Stimulated activated CD8-positive, alpha-beta memory T cell treated with anti-CD3 and anti-CD28 coated beads, Interleukin-7, amount 100 ng/mL, for 4 hours (primary cell): ENCODE data around the gene GBP1.
"Not testable (repeated sequence)": the region's sequence is repeated elsewhere in the genome, so short reads cannot be mapped to it uniquely, and the experiment has no call there.

Source experiments
- DNase-seq, 2 donors: peaks; one replicate each; pipeline ENCODE4 v3.0.0-alpha.2; 2020; ENCODE audit warnings: low read depth in 2 of 2

Gene GBP1

GRCh38 chr1:89065079-89065868 is at the start of gene GBP1:
Gene GBP1 (minus strand): TSS chr1:89065208. CDS start chr1:89063234, 1,974 bp downstream.
- DNase-seq, result no peak

- DNase-seq, result no peak
Observed at GRCh38 chr1:89114662-89115061, 49.7 kb upstream of the GBP1 start.

GRCh38 chr1:89112871-89113613 is 48.0 kb upstream of the GBP1 start:
- DNase-seq, result no peak

- DNase-seq, result no peak
Observed at GRCh38 chr1:89104687-89105086, 39.7 kb upstream of the GBP1 start.

GRCh38 chr1:89104147-89104546 is 39.1 kb upstream of the GBP1 start:
- DNase-seq, result no peak

- DNase-seq, result no peak
Observed at GRCh38 chr1:89102021-89102420, 37.0 kb upstream of the GBP1 start.

- no peak for DNase-seq
Observed at GRCh38 chr1:89100412-89100811, 35.4 kb upstream of the GBP1 start.

GRCh38 chr1:89098857-89099256 is 33.8 kb upstream of the GBP1 start:
- DNase-seq, result no peak

GRCh38 chr1:89095737-89096136 is 30.7 kb upstream of the GBP1 start:
- no peak for DNase-seq

GRCh38 chr1:89089962-89090361 is 25.0 kb upstream of the GBP1 start:
- no peak for DNase-seq

GRCh38 chr1:89088572-89088971 is 23.6 kb upstream of the GBP1 start:
- DNase-seq, result no peak

- DNase-seq, result no peak
Observed at GRCh38 chr1:89087241-89087640, 22.2 kb upstream of the GBP1 start.

GRCh38 chr1:89085781-89086180 is 20.8 kb upstream of the GBP1 start:
- DNase-seq, result no peak

GRCh38 chr1:89081005-89081404 is 16.0 kb upstream of the GBP1 start:
- no peak for DNase-seq

GRCh38 chr1:89080068-89080467 is 15.1 kb upstream of the GBP1 start:
- not testable (repeated sequence) for DNase-seq

GRCh38 chr1:89072466-89073065 is 7.6 kb upstream of the GBP1 start:
- DNase-seq, result not testable (repeated sequence)

- no peak for DNase-seq
Observed at GRCh38 chr1:89070509-89070908, 5.5 kb upstream of the GBP1 start.

GRCh38 chr1:89069951-89070350 is 4.9 kb upstream of the GBP1 start:
- no peak for DNase-seq

GRCh38 chr1:89068291-89068690 is 3.3 kb upstream of the GBP1 start:
- DNase-seq, result no peak

- DNase-seq, result no peak
Observed at GRCh38 chr1:89064632-89065031, 376 bp downstream of the GBP1 start.

GRCh38 chr1:89063094-89063493 is 1.9 kb downstream of the GBP1 start:
- no peak for DNase-seq

- DNase-seq, result no peak
Observed at GRCh38 chr1:89060091-89060490, 4.9 kb downstream of the GBP1 start.

GRCh38 chr1:89051955-89052312 is 13.1 kb downstream of the GBP1 start:
- DNase-seq, result no peak
